Psoas muscle (tissue), 8 donors: ENCODE measurements around the gene ABTB1. TPM values are rescaled to one million over a fixed set of nuclear protein-coding genes. Genes with fewer than 3 reads are reported as not detected.

Experiments used
- ATAC-seq, 4 donors: fragments of 200-7000 bp; cut with Tn5 transposase; one replicate each; pipeline ENCODE4 v1.9.1; 2020; ENCODE audit warnings: moderate library complexity in 3 of 4, mild to moderate bottlenecking in 2 of 4
- DNase-seq, 2 donors: peaks; one replicate each; pipeline ENCODE4 v3.0.0-alpha.2; 2020
- H3K27ac ChIP-seq: fragments of 200-600 bp; one replicate; pipeline ENCODE4 v1.8.0; 2022
- H3K27me3 ChIP-seq, 3 donors: fragments of 200-600 bp in 1 of 3; one replicate each; pipeline versions ENCODE4 v1.6.1 to v1.8.0; 2013 to 2022; ENCODE audit warnings: low read length in 2 of 3, mild to moderate bottlenecking in 2 of 3, moderate library complexity in 1 of 3; ENCODE audit not compliant: insufficient read depth in 3 of 3
- H3K36me3 ChIP-seq, 2 donors: fragments of 200-600 bp in 1 of 2; one replicate each; pipeline versions ENCODE4 v1.6.1 to v1.8.0; 2013 to 2022; ENCODE audit warnings: low read depth in 1 of 2, mild to moderate bottlenecking in 1 of 2, moderate library complexity in 1 of 2; ENCODE audit not compliant: insufficient read depth in 1 of 2
- H3K4me1 ChIP-seq: fragments of 200-600 bp; one replicate; pipeline ENCODE4 v1.8.0; 2022
- H3K4me3 ChIP-seq: fragments of 200-600 bp; one replicate; pipeline ENCODE4 v1.8.0; 2022; ENCODE audit warnings: mild to moderate bottlenecking
- H3K9me3 ChIP-seq: fragments of 200-600 bp; one replicate; pipeline ENCODE4 v1.8.0; 2022
- CTCF ChIP-seq: fragments of 200-600 bp; IDR thresholded peaks from one replicate; pipeline ENCODE4 v1.8.0; 2022; ENCODE audit warnings: antibody characterized with exemption
- WGBS, 3 donors: extraction: QIAGEN DNeasy Blood & Tissue Kit; methylation state at CpG; one replicate each; pipeline versions ENCODE4 v1.1.6 to v1.1.7; 2013; 5-methylcytosine and 5-hydroxymethylcytosine counted together
- intact Hi-C, 2 donors: fragments of 100-400 bp; cut with DNase I; formaldehyde crosslinking; loops; one replicate each; pipeline versions ENCODE4 v1.11.0 to v1.14.2; 2022
- polyA plus RNA-seq, 3 donors: library from polyadenylated mRNA; stranded (reverse); fragments of 200-250 nt; gene quantifications; one replicate each; pipeline ENCODE4 v1.2.3, GENCODE V29; 2013
- total RNA-seq, 4 donors: library from RNA; stranded (reverse); fragmentation: NEBNext Ultra II Directional in 2 of 4; extraction: Animal tissue kit (Norgen Biotek cat#: 25700) in 2 of 4; gene quantifications; one replicate each; pipeline versions ENCODE4 v1.2.1 to v1.2.4, GENCODE V29; 2021 to 2023
- donor health status: healthy with polysubstance abuse.
- donor health status: DM: no; HTN: no; CAD: no; lungs with moderate emphysema.
- donor health status: Bipolar disorder and iron deficiency.
- donor health status: healthy.
- donor health status: DM: yes; HTN: yes; CAD: no.
- donor health status: DM: no; HTN: no; CAD: no.
- donor health status: DM: no; HTN: no; CAD: no.
- donor health status: DM: yes; HTN: yes; CAD: no.

Gene ABTB1
- total and polyA plus RNA-seq, 7 donors = 22.8 to 34.5 (median 30.1) TPM

- Histone ChIP-seq H3K36me3 (no peaks in the 10 kb centered on the region), H3K27me3 (no peaks in the 10 kb centered on the region), H3K27ac (no peak overlapping the region), H3K9me3 (no peaks in the 10 kb centered on the region), H3K4me1 (peaks cover 12% of the 10 kb centered on the region), H3K4me3 (no peak overlapping the region)
- TF ChIP-seq CTCF = no peak
- DNase-seq (no peak), ATAC-seq (no peak)
- intact Hi-C loops = loop anchor here in 1 of 2 donors (5.0 kb wide), 1 partner anchor 153 kb away; the partner anchor contains the start of gene MGLL
- 89 to 96% (median 90%) methylated on average over 14 of the region's 14 CpGs for WGBS, 3 donors
Measured at GRCh38 chr3:127669541-127670228, 3.1 kb upstream of the ABTB1 start.

GRCh38 chr3:127670229-127670559 lies 2.6 kb upstream of the ABTB1 start:
- H3K9me3 ChIP-seq = no peaks in the 10 kb centered on the region
- peaks cover 12% of the 10 kb centered on the region for H3K4me1 ChIP-seq
- no peaks in the 10 kb centered on the region for H3K36me3 ChIP-seq
- ATAC-seq (no peak), DNase-seq (no peak)
- no peak overlapping the region for H3K4me3 ChIP-seq
- intact Hi-C loops = loop anchor here in 1 of 2 donors (5.0 kb wide), 1 partner anchor 152 kb away; the partner anchor contains the start of gene MGLL
- no peak for TF ChIP-seq CTCF
- 95 to 97% (median 96%) methylated on average over 7 of the region's 7 CpGs for WGBS, 3 donors
- H3K27ac ChIP-seq = no peak overlapping the region
- no peaks in the 10 kb centered on the region for H3K27me3 ChIP-seq

GRCh38 chr3:127670761-127671522 lies 1.8 kb upstream of the ABTB1 start:
- intact Hi-C loops = loop anchor here in 1 of 2 donors (5.0 kb wide), 1 partner anchor 151 kb away; the partner anchor contains the start of gene MGLL
- peaks cover 0 to 6% of the 10 kb centered on the region in 2 donors for H3K36me3 ChIP-seq
- ATAC-seq (no peak), DNase-seq (peak in 1 of 2 donors; percentile 42)
- 91 to 93% (median 92%) methylated on average over 18 to 20 of the region's 20 CpGs for WGBS, 3 donors
- no peak overlapping the region for H3K4me3 ChIP-seq
- no peak for TF ChIP-seq CTCF
- H3K4me1 ChIP-seq = peaks cover 12% of the 10 kb centered on the region
- H3K27ac ChIP-seq = no peak overlapping the region
- no peaks in the 10 kb centered on the region for H3K9me3 ChIP-seq
- no peaks in the 10 kb centered on the region for H3K27me3 ChIP-seq

GRCh38 chr3:127671523-127672428 lies 976 bp upstream of the ABTB1 start:
- no peaks in the 10 kb centered on the region for H3K9me3 ChIP-seq
- DNase-seq (peak; percentile 43 to 64), ATAC-seq (peak; percentile 33 to 60 (median 43))
- H3K4me1 ChIP-seq = peaks cover 12% of the 10 kb centered on the region
- peaks cover 0 to 14% of the 10 kb centered on the region in 2 donors for H3K36me3 ChIP-seq
- no peak for TF ChIP-seq CTCF
- WGBS, 3 donors = 24 to 34% (median 31%) methylated on average over 29 to 44 of the region's 44 CpGs
- no peaks in the 10 kb centered on the region for H3K27me3 ChIP-seq
- intact Hi-C loops = loop anchor here in 1 of 2 donors (5.0 kb wide), 1 partner anchor 151 kb away; the partner anchor contains the start of gene MGLL
- H3K4me3 ChIP-seq = peak overlapping the region; percentile 98
- peak overlapping the region; percentile 99 for H3K27ac ChIP-seq
